Astrocyte (in vitro differentiated cells and primary cell): ENCODE results near the gene RBCK1. TPM values are rescaled to one million over a fixed set of nuclear protein-coding genes. Genes with fewer than 3 reads are reported as not detected.

ENCODE experiments used
- DNase-seq: peaks from one replicate; pipeline ENCODE4 v3.0.0-alpha.2; 2010; ENCODE audit warnings: low read depth
- FAIRE-seq: peaks from 2 replicates; lab custom pipeline; 2011; peaks lifted over from hg19 to GRCh38; lab: Jason Lieb, UNC
- H2AFZ ChIP-seq: 2 replicates; pipeline ENCODE4 v1.6.0; 2012; ENCODE audit warnings: low read depth, low read length, inconsistent platforms
- H3K27ac ChIP-seq: 2 replicates; pipeline ENCODE4 v1.5.1; 2011; ENCODE audit warnings: low read depth, low read length, inconsistent platforms
- H3K27me3 ChIP-seq: 2 replicates; pipeline ENCODE4 v1.6.0; 2011; ENCODE audit warnings: low read length, inconsistent platforms; ENCODE audit not compliant: insufficient read depth
- H3K36me3 ChIP-seq: 2 replicates; pipeline ENCODE4 v1.5.1; 2011; ENCODE audit warnings: low read length, inconsistent platforms; ENCODE audit not compliant: insufficient read depth
- H3K4me1 ChIP-seq: 2 replicates; pipeline ENCODE4 v1.5.1; 2011; ENCODE audit warnings: low read length, inconsistent platforms; ENCODE audit not compliant: insufficient read depth
- H3K4me2 ChIP-seq: 2 replicates; pipeline ENCODE4 v1.6.0; 2012; ENCODE audit warnings: low read length, inconsistent platforms
- H3K4me3 ChIP-seq: 2 replicates; pipeline ENCODE4 v1.5.1; 2011; ENCODE audit warnings: low read depth, mild to moderate bottlenecking, low read length, inconsistent platforms; ENCODE audit not compliant: insufficient read depth
- H3K79me2 ChIP-seq: 2 replicates; pipeline ENCODE4 v1.6.0; 2012; ENCODE audit warnings: mild to moderate bottlenecking, low read length, inconsistent platforms; ENCODE audit not compliant: insufficient read depth
- H3K9ac ChIP-seq: 2 replicates; pipeline ENCODE4 v1.6.0; 2012; ENCODE audit warnings: mild to moderate bottlenecking, low read length, inconsistent platforms
- H3K9me3 ChIP-seq: 2 replicates; pipeline ENCODE4 v1.5.1; 2012; ENCODE audit warnings: low read depth, mild to moderate bottlenecking, low read length, inconsistent platforms; ENCODE audit not compliant: insufficient read depth
- H4K20me1 ChIP-seq: 2 replicates; pipeline ENCODE4 v1.6.0; 2012; ENCODE audit warnings: low read length, inconsistent platforms; ENCODE audit not compliant: insufficient read depth
- H3K27ac Mint-ChIP-seq: one replicate; pipeline ENCODE4 v1.8.0; 2021; ENCODE audit warnings: mild to moderate bottlenecking, mixed read lengths; ENCODE audit not compliant: unreplicated experiment
- H3K27me3 Mint-ChIP-seq: one replicate; pipeline ENCODE4 v1.8.0; 2021; ENCODE audit warnings: low read depth, mixed read lengths; ENCODE audit not compliant: unreplicated experiment
- H3K36me3 Mint-ChIP-seq: one replicate; pipeline ENCODE4 v1.8.0; 2021; ENCODE audit warnings: low read depth, mixed read lengths; ENCODE audit not compliant: unreplicated experiment
- H3K4me1 Mint-ChIP-seq: one replicate; pipeline ENCODE4 v1.8.0; 2021; ENCODE audit warnings: low read depth, mixed read lengths; ENCODE audit not compliant: unreplicated experiment
- H3K4me3 Mint-ChIP-seq: one replicate; pipeline ENCODE4 v1.8.0; 2021; ENCODE audit warnings: mild to moderate bottlenecking, moderate library complexity, mixed read lengths; ENCODE audit not compliant: unreplicated experiment
- H3K9me3 Mint-ChIP-seq: one replicate; pipeline ENCODE4 v1.8.0; 2021; ENCODE audit warnings: mild to moderate bottlenecking, mixed read lengths; ENCODE audit not compliant: unreplicated experiment
- CTCF ChIP-seq: IDR thresholded peaks from 2 replicates; pipeline ENCODE4 v1.5.1; 2011; ENCODE audit warnings: low read depth, mild to moderate bottlenecking, inconsistent platforms, low read length, moderate library complexity; ENCODE audit not compliant: insufficient read depth
- EZH2 ChIP-seq: IDR thresholded peaks from 2 replicates; pipeline ENCODE4 v1.6.1; 2012; ENCODE audit warnings: mild to moderate bottlenecking, low read length, inconsistent platforms; ENCODE audit not compliant: insufficient read depth
- total RNA-seq: library from RNA; stranded (reverse); gene quantifications from 2 replicates; pipeline ENCODE4 v1.2.1, GENCODE V29; 2021

RBCK1 gene
- total RNA-seq, 1 donor from 2014 or later: 124 TPM

DNA sequence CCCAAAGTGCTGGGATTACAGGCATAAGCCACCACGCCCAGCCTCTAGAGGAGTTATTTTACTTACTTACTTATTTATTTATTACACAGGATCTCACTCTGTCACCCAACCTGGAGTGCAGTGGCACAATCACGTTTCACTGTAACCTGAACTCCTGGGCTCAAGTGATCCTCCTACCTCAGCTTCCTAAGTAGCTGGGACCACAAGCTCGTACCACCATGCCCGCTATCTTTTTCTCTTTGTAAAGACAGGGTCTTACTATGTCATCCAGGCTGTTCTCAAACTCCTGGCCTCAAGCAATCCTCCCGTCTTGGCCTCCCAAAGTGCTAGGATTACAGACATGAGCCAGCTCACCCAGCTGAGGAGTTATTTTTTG, 29.1 kb upstream of the RBCK1 start:
- Mint-ChIP-seq H3K4me1 (peaks cover 14% of the 10 kb centered on the region), H3K27me3 (peaks cover 8% of the 10 kb centered on the region), H3K4me3 (no peak overlapping the region), H3K27ac (peak overlapping the region; percentile 47), H3K36me3 (peaks cover 6% of the 10 kb centered on the region), H3K9me3 (no peaks in the 10 kb centered on the region)
- no peak overlapping the region for H3K9ac ChIP-seq
- H3K4me2 ChIP-seq: no peak overlapping the region
- H3K4me3 ChIP-seq: no peak overlapping the region
- no peak overlapping the region for H3K27ac ChIP-seq
- TF ChIP-seq CTCF (no peak), EZH2 (no peak)
- H3K4me1 ChIP-seq: peaks cover 3% of the 10 kb centered on the region
- no peaks in the 10 kb centered on the region for H3K79me2 ChIP-seq
- H3K36me3 ChIP-seq: no peaks in the 10 kb centered on the region
- FAIRE-seq: no peak
- H3K27me3 ChIP-seq: no peaks in the 10 kb centered on the region
- H2AFZ ChIP-seq: no peak overlapping the region
- no peaks in the 10 kb centered on the region for H3K9me3 ChIP-seq
- H4K20me1 ChIP-seq: peaks cover 12% of the 10 kb centered on the region
- DNase-seq: no peak

- Histone ChIP-seq H3K27me3 (no peaks in the 10 kb centered on the region), H3K4me1 (peaks cover 3% of the 10 kb centered on the region), H3K4me2 (peak overlapping the region; percentile 87), H3K36me3 (no peaks in the 10 kb centered on the region), H3K4me3 (peak overlapping the region; percentile 66), H2AFZ (peak overlapping the region; percentile 75), H3K9ac (peak overlapping the region; percentile 60), H3K9me3 (no peaks in the 10 kb centered on the region), H3K27ac (peak overlapping the region; percentile 12), H3K79me2 (no peaks in the 10 kb centered on the region), H4K20me1 (peaks cover 15% of the 10 kb centered on the region)
- H3K27ac Mint-ChIP-seq: peak overlapping the region; percentile 53
- no peak for FAIRE-seq
- H3K4me3 Mint-ChIP-seq: peak overlapping the region; percentile 88
- H3K27me3 Mint-ChIP-seq: peaks cover 6% of the 10 kb centered on the region
- peaks cover 9% of the 10 kb centered on the region for H3K36me3 Mint-ChIP-seq
- DNase-seq: no peak
- H3K9me3 Mint-ChIP-seq: no peaks in the 10 kb centered on the region
- H3K4me1 Mint-ChIP-seq: peaks cover 14% of the 10 kb centered on the region
- no peak for TF ChIP-seq EZH2
- TF ChIP-seq CTCF: no peak
Measured at GRCh38 chr20:380763-381580, 27.1 kb upstream of the RBCK1 start.
